RPMI8226 (cell line): ENCODE data around the gene PCIF1.
"Not testable (repeated sequence)": the region's sequence is repeated elsewhere in the genome, so short reads cannot be mapped to it uniquely, and the experiment has no call there.

Experiments used
- DNase-seq: peaks from one replicate; pipeline ENCODE4 v3.0.0-alpha.2; 2015

The PCIF1 gene

GRCh38 chr20:45934586-45935415 is at the start of gene PCIF1:
Gene PCIF1 (plus strand): TSS chr20:45934683. CDS start chr20:45939000, 4,317 bp downstream.
- DNase-seq = peak; percentile 98

GRCh38 chr20:45886590-45887345 is 47.7 kb upstream of the PCIF1 start:
- no peak for DNase-seq

GRCh38 chr20:45887346-45887715 is 47.2 kb upstream of the PCIF1 start, which contains the start of gene SPATA25:
Gene SPATA25 (minus strand): TSS chr20:45887622. CDS start chr20:45887590, 32 bp downstream.
- DNase-seq = no peak

GRCh38 chr20:45888681-45889080 is 45.8 kb upstream of the PCIF1 start:
- no peak for DNase-seq

GRCh38 chr20:45890077-45890984 is 44.2 kb upstream of the PCIF1 start:
- DNase-seq = peak; percentile 47

- peak; percentile 90 for DNase-seq
Measured at GRCh38 chr20:45890985-45891983, 43.2 kb upstream of the PCIF1 start, which contains the start of the genes CTSA and NEURL2. Gene CTSA (plus strand): TSS chr20:45891335. CDS start chr20:45891569, 234 bp downstream. Gene NEURL2 (minus strand): TSS chr20:45891208. CDS start chr20:45890991, 217 bp downstream.

GRCh38 chr20:45892049-45892825 is 42.2 kb upstream of the PCIF1 start:
- no peak for DNase-seq

- no peak for DNase-seq
Measured at GRCh38 chr20:45892828-45893500, 41.5 kb upstream of the PCIF1 start.

GRCh38 chr20:45893831-45894230 is 40.7 kb upstream of the PCIF1 start:
- no peak for DNase-seq

- DNase-seq = no peak
Measured at GRCh38 chr20:45894797-45895196, 39.7 kb upstream of the PCIF1 start.

- DNase-seq = no peak
Measured at GRCh38 chr20:45896641-45897161, 37.8 kb upstream of the PCIF1 start.

- DNase-seq = no peak
Measured at GRCh38 chr20:45897289-45897688, 37.2 kb upstream of the PCIF1 start.

- no peak for DNase-seq
Measured at GRCh38 chr20:45897692-45898091, 36.8 kb upstream of the PCIF1 start.

GRCh38 chr20:45898285-45898684 is 36.2 kb upstream of the PCIF1 start:
- no peak for DNase-seq

- no peak for DNase-seq
Measured at GRCh38 chr20:45899046-45899835, 35.2 kb upstream of the PCIF1 start.

GRCh38 chr20:45901332-45901731 is 33.2 kb upstream of the PCIF1 start:
- not testable (repeated sequence) for DNase-seq

- DNase-seq = no peak
Measured at GRCh38 chr20:45902199-45902701, 32.2 kb upstream of the PCIF1 start.
